ENCODE results near the gene MRAS.

The MRAS gene

DNA sequence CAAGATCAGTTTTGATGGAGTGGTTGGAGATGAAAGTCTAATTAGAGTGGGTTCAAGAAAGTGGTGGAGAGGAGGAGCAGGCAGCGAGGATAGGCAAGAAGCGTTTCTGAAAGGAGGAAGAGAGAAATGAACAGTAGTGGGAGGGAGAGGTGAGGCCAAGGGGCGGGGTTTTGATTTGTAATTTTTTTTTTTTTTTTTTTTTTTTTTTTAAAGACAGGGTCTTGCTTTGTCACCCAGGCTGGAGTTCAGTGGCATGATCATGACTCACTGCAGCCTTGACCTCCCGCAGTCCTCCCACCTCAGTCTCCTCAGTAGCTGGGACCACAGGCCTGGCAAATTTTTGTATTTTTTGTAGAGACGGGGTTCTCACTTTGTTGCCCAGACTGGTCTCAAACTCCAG, 36.6 kb downstream of the MRAS start:
- in situ Hi-C loops (cut with MboI; ENCODE audit: low sequenced_read_pairs): no loop called here

DNA sequence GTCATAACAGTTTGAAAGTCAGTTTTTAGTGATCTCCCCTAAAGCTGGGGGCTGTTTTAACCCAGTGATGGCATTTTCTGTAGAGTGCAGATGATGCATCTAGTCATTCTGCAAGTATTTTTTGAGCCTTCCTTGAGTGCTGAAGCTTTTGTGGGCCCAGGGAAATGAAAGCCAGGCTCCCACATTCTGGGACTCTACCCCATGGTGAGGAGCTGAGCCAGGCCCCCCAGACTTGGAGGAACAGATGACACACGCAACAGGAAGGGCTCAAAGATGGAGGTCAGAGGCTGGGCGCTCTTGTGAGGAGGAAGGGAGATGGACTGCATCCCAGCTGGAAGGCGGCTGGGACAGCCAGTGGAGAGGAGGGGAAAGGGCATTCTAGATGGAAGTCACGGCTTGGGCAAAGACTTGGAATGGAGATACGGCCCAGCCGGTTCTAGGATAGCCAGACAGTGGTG, 40.8 kb downstream of the MRAS start:
- in situ Hi-C loops (cut with MboI; ENCODE audit: low sequenced_read_pairs): no loop called here

DNA sequence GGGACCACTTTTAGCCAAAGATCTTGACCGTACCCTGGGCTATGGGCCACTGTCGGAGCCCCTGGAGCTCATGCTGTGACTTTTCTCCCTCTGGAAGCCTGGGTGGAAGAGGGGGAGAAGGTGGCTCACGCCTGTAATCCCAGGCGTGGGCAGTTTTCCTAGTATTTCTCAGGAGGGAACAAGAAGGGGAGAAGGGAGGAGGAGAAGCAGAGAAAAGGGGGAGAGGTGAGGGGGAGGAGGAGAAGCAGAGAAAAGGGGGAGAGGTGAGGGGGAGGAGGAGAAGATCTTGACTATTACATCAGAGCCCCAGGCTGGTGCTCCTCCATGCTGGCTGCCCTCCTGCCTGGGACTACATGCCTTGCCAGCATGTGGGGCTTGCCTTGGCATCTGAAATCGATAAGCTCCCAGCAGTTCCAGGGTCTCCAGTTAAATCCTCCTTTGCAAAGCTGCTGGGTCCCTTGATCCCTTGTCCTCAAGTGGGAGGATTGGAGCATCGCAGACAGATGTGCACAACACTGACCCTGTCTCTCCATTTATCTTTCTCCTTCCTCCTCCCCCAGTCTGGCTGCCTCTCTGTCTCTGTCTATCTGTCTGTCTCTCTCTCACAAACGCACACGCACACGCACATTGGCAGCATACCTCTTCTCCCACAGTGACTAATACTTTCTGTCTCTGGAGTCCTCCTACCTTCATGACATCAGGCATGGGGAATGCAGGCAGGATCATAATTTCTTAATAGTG, 41.6 kb downstream of the MRAS start:
- in situ Hi-C loops (cut with MboI; ENCODE audit: low sequenced_read_pairs): no loop called here

DNA sequence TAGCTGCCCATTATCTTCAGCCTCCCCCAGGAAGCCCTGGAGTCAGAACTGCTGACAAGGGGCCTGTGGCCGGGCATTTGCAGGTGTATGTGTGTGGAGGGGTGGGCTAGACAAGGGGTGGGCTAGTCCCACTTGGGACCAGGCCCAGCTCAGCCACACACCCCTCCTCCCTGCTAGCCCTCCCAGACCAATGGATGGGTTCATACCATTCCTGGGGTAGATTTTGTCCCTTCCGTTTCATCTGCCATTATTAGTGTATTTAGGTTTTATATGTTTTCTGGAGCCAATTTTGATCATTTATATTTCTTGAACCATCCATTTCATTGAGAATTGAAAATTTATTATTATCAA, 42.2 kb downstream of the MRAS start:
- in situ Hi-C loops (cut with MboI; ENCODE audit: low sequenced_read_pairs): no loop called here

DNA sequence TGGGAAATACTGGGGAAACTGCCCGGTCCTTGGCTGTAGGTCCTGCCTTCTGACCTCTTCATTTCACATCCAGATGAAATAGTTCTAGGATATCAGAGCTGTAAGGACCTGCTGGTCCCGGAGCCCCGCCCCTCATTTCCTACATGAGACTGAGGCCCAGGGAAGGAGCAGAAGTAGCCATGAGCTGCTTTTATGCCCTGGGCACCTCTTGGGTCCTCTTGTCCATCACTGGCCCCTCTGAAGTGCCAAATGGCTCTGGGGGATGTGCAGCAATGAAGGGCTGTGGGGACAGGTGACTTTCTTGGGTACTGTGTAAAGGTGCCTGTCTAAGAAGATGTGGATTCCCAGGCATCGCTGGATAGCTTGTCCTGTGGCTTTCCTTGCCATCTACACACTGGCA, 45.8 kb downstream of the MRAS start:
- in situ Hi-C loops (cut with MboI; ENCODE audit: low sequenced_read_pairs): no loop called here

DNA sequence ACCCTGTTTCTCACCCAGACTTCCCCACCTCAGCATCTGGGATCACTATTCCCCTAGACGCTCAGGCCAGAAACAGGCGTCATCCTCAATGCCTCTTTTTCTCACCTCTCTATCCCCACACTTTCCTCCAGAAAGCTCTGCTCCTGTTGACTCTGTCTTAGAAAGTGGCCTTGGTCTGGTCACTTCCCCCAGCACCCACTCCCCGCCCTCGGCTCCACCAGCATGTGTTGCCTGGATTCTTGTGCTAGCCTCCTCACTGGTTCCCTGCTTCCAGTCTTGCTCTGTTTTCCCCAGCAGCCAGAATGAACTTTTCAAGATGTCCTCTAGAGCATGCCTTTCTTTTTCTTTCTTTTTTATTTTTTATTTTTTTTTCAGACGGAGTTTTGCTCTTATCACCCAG, 46.3 kb downstream of the MRAS start:
- in situ Hi-C loops (cut with MboI; ENCODE audit: low sequenced_read_pairs): no loop called here

DNA sequence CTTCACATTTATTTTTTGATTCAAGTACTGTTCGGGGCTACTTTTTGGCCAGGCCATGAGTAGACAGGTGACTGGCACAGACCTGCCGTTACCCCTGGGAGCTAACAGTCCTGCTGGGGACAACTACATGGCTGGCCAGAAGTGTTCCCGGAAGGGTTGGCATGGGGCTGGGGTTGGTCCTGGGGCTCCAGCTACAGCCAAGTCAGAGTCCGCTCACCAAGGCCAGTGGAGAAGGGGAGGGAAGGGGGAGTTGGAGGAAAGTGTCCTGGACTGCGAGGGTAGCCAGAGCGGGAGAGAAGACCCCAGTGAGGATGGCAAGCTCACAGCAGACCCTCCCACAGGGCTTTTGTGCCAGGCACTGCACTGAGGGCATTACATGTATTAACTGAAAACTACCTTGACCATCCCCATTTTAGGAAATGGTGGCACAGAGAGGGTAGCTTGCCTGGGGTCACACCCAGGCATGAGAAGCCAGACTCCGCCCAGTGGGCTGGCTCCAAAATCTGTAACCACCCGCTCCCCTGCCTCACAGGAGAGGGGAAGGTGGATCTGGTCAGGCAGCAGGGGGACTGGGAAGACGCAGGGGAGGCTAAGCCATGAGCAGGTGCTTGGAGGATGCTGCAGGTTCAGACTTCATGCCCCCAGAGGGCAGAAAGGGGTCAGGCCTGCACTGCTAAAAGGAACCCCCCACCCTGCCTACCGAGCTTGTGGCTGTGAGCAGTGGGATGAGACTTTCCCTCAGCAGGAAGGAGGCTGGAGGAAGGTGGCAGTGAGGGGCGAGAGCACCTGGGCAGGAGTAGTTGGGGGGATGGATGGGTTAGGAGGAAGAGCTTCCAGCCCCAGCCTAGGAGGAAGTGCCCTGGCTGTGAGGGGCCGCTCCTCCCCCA, 47.7 kb downstream of the MRAS start:
- in situ Hi-C loops (cut with MboI; ENCODE audit: low sequenced_read_pairs): no loop called here

DNA sequence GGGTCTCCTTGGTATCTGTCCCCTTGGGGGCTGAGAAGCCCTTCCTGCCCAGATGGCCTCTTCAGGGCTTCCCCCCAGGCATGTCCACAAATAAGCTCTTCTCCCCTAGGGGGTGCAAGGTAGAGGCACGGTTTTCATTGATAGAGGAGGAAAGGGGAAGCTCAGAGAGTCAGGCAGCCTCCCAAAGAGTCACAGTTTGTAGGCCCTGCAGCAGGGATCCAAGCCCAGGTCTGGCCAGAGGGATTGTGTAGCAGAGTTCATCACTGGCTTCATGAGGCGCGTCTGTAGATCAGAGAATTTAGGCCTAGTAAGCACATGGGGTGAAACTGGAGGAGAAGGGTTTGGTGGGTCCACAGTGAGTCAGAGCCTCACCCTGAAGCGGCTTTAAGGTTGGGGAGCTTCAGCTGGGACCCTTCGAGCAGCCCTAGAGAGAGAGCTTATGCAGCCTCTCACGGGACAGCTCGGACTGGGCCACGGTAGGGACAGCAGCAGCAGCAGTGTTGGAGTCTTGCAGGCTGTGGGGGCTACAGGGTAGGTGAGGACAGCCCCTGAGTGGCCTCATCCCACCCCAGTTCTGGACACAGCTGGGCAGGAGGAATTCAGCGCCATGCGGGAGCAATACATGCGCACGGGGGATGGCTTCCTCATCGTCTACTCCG, 48.5 kb downstream of the MRAS start:
- in situ Hi-C loops (cut with MboI; ENCODE audit: low sequenced_read_pairs): no loop called here

DNA sequence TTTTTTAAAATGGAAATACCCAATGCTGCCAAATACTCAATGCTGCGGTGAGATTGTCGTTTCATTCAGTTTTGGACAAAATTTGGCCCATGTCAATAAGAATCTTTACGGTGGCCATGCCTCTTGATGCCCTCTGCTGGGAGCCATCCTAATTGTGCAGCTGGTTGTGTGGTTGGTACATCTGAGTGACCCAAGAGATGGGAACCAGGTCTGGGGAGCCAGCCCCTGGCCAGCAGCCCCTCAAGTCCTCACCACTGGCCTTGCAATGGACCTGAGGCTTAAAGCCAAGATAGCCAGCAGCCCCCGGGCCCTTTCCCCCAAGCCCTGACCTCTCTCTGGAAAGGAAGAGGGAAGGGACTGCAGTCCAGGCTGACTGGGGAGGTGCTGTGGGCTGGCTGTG, 49.6 kb downstream of the MRAS start:
- in situ Hi-C loops (cut with MboI; ENCODE audit: low sequenced_read_pairs): no loop called here

DNA sequence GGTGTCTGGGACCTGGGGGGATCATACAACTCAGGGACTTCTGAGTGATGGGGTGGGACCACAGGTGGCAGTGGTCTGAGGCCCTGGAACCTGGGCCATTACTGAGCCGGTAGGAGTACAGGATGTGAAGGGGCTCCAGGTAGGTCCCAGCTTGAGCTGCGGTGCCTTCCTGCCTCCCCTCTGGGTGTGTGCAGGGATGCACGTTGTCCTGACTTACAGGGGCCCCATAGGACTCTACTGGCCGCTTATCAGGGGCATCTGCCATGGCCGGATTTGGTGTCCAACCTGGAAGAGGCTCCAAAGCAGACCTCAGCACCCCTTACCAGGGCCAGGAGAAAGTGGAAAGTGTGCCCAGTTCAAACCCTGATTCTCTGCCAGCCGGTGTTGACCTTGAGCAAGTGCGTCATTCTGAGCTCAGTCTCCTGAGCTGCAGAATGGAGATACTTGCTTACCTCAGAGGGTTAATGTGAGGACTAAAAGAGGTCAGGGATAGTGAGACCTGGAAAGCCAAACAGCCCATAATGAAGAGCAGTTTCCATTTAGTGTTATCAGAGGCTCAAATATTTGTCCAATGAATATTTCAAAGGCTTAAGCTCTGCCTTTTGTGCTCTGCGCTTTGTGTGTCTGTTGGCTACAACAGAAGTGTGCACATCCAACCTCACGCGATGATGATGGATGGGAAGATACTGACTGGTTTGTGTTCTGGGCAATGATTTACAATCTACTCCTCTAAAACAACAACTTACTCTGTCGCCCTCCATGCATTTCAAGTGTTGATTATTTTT, 50.6 kb downstream of the MRAS start:
- in situ Hi-C loops (cut with MboI; ENCODE audit: low sequenced_read_pairs): no loop called here

DNA sequence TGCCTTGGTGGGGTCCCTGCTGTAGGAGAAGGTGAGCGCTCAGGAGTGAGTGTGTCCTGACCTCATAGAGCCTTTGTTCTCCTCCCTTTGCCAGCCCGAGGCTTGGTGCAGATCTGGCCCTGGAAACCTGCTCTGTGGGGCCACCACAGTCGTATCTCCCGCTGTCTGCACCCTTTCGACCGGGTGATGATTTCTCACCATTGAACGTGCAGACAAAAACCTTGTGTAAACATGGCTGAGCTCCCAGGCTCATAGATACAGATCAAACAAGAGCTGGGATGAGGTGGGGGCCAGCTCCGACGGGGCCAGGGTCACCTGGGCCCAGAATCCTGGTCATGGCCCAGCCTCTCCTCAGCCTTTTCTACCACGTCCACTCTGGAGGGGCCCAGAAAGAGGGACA, 51.4 kb downstream of the MRAS start:
- in situ Hi-C loops (cut with MboI; ENCODE audit: low sequenced_read_pairs): no loop called here

DNA sequence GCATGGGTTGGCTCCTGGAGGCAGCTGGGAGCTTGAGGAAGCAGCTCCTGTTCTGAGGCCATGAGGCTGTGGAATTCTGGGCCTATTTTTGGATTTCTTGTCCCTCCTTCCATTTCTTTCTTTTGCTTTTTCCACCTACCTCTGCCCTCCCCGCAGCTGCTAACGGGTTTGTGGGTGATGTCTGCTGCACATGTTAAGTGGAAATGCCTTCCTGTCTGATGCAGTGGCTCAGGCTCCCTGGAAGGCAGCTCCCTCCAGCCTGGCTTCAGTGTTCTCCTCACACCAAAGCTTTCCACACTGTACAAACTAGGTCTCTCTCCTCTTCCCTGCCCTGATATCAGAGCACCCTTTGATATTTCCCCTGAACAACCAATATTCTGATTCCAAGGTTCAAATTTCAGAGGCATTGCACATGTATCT, 52.3 kb downstream of the MRAS start:
- in situ Hi-C loops (cut with MboI; ENCODE audit: low sequenced_read_pairs): no loop called here

DNA sequence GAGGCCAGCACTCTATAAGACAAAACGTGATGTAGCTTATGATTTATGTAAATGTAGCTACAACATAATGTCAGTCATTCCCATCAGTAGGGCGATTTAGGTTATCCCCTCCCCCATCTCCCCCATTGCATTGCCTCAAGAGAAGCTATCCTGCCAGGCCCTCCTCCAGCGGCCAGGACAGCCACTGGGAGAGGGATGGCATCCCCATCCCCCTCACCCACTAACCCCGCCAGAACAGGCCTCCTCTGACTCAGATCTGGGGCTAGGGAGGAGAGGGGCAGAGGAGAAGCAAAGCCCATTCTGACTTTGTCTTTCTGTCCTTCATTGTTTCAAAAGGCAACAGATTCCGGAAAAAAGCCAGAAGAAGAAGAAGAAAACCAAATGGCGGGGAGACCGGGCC, 53.5 kb downstream of the MRAS start:
- in situ Hi-C loops (cut with MboI; ENCODE audit: low sequenced_read_pairs): no loop called here

DNA sequence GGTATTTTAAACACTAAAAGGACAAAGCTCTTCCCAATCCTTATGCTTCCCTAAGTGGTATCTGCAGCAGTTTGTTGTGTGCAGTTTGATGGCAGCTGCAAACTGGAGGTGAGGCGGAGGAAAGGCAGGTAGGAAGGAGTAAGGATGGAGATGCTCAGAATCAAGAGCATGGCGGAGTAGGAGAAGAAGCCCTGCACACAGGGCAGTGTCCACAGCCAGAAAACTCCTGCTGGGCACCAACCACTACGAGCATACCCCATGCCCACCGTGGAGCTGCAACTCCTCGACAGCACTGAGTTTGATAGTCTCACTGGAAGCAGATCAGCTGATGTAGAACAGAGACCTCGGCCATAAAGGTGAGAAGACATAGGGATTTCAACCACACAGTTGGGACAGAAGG, 55.7 kb downstream of the MRAS start:
- in situ Hi-C loops (cut with MboI; ENCODE audit: low sequenced_read_pairs): no loop called here

DNA sequence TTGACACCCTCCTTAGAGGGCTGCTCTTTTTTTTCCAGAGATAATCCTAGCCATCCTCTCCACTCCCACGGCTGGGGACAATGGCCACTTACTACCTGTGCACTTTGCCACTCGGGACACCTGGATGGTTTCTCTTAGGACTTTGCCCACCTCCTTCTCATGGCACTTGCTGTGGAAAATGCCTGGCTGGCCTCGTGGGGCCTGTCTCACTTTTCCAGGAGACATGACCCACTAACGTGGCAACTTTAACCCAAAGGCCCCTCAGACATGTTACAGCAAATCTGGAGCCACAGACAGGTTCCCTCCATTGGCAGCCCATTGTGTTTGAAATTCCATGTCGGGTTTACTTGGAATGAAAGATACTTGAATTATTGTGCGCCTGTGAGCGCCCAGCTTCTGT, 56.6 kb downstream of the MRAS start:
- in situ Hi-C loops (cut with MboI; ENCODE audit: low sequenced_read_pairs): no loop called here

DNA sequence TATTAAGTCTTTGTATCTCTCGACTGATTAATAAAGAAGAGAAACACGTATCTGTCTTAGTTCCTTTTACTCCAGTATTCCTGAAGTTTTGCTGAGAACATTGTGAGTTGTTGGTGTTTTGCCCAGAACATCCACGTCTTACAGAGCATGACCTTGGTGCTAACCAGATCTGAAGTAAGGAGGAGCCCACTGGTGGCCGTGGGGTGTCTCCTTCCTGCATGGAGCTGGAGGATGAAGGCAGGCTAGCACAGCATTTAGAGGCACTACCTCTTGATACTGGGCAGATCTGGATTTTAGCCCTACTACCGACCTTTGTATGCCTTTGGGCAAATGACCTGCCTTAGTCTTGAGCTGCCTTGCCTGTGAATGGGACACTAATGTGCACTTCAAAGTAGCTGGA, 57.1 kb downstream of the MRAS start:
- in situ Hi-C loops (cut with MboI; ENCODE audit: low sequenced_read_pairs): no loop called here

DNA sequence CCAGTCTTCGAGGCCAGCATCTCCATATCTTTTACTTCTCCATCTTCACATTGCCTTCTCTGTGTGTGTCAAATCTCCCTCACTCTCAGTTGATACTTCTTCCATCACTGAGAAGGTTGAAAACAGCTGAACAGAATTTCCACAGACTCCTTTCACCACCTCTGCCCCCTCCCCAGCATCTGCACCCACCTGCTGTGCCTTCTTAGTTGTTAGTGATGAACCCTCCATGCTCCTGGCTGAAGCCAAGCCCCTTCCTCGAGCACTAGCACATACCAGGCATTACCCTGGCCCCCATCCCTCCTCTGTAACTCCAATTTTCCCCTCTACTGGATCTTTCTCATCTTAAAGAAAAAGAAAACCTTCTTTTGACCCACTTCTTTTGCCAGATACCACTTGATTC, 58.2 kb downstream of the MRAS start:
- in situ Hi-C loops (cut with MboI; ENCODE audit: low sequenced_read_pairs): no loop called here

DNA sequence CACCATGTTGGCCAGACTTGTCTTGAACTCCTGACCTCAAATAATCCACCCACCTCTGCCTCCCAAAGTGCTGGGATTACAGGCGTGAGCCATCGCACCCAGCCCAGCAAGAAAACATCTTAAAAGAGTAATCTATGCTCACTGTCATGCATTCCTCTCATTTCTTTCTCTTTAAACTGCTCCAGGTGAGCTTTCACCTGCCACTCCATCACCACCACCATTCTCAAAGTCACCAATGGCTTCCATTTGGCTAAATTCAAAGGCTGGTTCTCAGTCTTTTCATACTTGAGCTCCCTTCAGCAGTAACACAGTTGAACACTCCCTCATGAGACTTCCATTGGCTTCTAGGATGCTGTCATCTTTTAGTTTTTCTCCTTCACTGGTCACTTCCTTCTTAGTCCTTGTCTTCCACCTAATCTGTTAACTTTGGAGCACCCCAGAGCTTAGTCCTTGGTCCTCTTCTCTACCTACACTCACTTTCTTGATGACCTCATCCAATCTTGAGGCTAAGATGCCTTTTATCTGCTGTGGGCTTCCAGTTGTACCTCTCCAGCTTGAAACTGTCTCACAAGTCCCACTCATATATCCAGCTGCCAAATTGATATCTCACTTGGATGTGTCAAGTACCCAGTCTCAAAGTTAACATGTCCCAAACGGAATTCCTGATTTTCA, 59.0 kb downstream of the MRAS start:
- in situ Hi-C loops (cut with MboI; ENCODE audit: low sequenced_read_pairs): no loop called here

DNA sequence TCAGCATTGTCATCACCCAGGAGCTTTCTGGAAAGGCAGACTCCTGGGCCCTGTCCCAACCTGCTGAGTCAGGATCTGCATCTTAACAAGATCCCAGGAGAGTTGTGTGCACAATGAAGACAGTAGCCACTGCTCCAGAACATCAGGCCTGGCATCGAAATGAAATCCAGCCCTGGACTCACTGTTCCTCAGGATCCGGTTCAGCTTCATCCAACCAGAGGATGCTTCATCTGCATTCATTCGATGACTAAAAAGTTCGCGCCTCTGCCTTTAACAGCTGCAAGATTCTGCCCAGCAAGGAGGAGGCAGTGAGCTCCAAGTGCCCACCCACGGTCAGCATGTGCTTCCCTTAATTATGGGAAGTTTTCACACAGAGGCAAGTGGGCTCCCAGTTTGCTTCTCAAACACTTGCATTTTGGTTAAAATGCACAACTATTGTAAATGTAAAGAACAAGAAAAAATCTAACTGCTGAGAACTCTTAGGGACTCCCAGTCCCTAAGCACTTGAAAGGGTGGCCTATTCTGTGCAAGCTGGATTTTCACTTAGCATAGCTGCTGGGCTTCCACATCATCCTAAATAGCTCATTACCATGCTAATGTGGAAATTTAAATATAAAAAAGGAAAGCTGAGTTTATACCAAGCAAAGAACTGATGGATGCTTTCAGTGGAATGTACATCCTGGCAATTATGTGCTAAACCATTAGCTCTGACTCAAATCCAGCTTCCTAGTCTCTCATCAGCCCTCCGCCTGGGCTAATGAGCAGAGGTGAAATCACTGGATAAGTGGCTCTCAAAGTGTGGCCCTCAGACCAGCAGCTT, 60.6 kb downstream of the MRAS start:
- in situ Hi-C loops (cut with MboI; ENCODE audit: low sequenced_read_pairs): no loop called here
